ENCODE measurements around the gene OSBPL6.
A peak's percentile ranks its signal among the peaks of the same experiment; 100 is the strongest.

DNA sequence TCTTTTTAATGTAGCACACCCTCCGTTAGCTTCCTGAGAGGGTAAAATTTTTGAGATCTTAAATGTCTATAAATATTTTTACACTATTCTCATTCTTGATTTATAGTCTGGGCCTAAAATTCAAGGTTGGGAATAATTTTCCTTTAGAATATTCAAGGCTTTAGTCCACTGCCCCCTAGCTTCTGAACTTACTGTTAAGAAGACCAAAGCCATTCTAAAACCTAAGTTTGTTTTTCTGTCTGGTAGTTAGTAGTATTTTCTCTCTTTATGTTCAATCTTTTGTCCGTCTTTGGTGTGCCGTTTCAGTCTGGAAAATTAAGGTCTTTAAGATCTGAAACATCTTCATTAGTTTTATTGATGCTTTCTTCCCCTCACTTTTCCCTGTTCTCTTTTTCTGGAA, 14.5 kb downstream of the OSBPL6 start:
- TF ChIP-seq, protein P1, sequence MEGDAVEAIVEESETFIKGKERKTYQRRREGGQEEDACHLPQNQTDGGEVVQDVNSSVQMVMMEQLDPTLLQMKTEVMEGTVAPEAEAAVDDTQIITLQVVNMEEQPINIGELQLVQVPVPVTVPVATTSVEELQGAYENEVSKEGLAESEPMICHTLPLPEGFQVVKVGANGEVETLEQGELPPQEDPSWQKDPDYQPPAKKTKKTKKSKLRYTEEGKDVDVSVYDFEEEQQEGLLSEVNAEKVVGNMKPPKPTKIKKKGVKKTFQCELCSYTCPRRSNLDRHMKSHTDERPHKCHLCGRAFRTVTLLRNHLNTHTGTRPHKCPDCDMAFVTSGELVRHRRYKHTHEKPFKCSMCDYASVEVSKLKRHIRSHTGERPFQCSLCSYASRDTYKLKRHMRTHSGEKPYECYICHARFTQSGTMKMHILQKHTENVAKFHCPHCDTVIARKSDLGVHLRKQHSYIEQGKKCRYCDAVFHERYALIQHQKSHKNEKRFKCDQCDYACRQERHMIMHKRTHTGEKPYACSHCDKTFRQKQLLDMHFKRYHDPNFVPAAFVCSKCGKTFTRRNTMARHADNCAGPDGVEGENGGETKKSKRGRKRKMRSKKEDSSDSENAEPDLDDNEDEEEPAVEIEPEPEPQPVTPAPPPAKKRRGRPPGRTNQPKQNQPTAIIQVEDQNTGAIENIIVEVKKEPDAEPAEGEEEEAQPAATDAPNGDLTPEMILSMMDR (IDR thresholded peaks at IDR 0.05): peak; percentile 18
- TF ChIP-seq ZFX (IDR thresholded peaks at IDR 0.05; ENCODE audit: borderline replicate concordance): no peak

Measured in 22Rv1 (cell line).